ENCODE results near the gene SFMBT1. TPM values are rescaled to one million over a fixed set of nuclear protein-coding genes. Genes with fewer than 3 reads are reported as not detected.
"Not testable (repeated sequence)": the region's sequence is repeated elsewhere in the genome, so short reads cannot be mapped to it uniquely, and the experiment has no call there.

The SFMBT1 gene
- total RNA-seq, 1 donor: 7.5 TPM

DNA sequence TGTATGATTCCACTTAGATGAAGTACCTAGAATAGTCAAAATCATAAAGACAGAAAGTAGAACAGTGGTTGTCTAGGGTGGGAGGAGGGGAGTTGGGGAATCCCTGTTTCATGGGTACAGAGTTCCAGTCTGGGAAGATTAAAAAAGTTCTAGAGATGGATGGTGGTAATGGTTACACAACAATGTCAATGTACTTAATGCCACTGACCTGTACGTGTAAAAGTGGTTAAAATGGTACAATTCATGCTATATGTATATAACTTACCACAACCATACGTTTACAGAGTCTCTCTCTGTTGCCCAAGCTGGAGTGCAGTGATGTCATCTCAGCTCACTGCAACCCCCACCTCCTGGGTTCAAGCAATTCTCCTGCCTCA is 6.5 kb downstream of the SFMBT1 start:
- TF ChIP-seq, protein P1, sequence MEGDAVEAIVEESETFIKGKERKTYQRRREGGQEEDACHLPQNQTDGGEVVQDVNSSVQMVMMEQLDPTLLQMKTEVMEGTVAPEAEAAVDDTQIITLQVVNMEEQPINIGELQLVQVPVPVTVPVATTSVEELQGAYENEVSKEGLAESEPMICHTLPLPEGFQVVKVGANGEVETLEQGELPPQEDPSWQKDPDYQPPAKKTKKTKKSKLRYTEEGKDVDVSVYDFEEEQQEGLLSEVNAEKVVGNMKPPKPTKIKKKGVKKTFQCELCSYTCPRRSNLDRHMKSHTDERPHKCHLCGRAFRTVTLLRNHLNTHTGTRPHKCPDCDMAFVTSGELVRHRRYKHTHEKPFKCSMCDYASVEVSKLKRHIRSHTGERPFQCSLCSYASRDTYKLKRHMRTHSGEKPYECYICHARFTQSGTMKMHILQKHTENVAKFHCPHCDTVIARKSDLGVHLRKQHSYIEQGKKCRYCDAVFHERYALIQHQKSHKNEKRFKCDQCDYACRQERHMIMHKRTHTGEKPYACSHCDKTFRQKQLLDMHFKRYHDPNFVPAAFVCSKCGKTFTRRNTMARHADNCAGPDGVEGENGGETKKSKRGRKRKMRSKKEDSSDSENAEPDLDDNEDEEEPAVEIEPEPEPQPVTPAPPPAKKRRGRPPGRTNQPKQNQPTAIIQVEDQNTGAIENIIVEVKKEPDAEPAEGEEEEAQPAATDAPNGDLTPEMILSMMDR (IDR thresholded peaks at IDR 0.05; ENCODE audit: insufficient read depth, low read length): no peak
- H3K4me3 ChIP-seq (ENCODE audit: low read depth, low read length): no peak overlapping the region
- DNase-seq (ENCODE audit: low read depth): no peak

DNA sequence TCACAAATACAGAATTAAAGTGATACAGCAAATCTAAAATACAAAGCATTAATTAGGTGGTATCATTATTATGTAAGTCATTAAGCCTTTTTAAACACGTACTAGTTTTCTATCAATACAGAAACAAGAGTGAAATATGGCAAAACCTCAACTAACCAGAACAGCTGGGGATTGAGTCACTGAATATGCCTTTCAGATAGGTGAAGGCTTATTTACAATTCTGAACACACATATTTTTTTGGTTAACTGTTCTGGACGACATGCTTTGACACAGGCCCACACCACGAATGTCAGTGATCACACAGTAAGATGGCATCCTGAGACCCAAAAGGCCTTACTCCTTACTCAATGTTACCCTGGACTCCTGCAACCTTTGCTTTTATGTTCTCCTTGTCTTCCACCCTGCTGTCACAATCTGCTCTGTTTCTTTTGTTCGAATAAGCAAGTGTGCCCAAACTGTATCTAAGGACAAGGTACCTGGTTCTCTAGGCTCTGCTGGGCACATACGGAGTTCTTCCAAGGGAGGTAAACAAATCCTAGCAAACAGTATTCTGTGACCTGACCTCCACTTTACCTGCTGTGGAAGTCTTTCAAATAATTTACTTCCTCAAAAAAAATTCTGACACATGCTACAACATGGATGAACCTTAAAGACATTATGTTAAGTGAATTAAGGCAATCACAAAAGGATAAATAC is 7.0 kb downstream of the SFMBT1 start:
- TF ChIP-seq, protein P1 (IDR thresholded peaks at IDR 0.05; ENCODE audit: insufficient read depth, low read length): no peak
- no peak for DNase-seq (ENCODE audit: low read depth)
- no peak overlapping the region for H3K4me3 ChIP-seq (ENCODE audit: low read depth, low read length)

DNA sequence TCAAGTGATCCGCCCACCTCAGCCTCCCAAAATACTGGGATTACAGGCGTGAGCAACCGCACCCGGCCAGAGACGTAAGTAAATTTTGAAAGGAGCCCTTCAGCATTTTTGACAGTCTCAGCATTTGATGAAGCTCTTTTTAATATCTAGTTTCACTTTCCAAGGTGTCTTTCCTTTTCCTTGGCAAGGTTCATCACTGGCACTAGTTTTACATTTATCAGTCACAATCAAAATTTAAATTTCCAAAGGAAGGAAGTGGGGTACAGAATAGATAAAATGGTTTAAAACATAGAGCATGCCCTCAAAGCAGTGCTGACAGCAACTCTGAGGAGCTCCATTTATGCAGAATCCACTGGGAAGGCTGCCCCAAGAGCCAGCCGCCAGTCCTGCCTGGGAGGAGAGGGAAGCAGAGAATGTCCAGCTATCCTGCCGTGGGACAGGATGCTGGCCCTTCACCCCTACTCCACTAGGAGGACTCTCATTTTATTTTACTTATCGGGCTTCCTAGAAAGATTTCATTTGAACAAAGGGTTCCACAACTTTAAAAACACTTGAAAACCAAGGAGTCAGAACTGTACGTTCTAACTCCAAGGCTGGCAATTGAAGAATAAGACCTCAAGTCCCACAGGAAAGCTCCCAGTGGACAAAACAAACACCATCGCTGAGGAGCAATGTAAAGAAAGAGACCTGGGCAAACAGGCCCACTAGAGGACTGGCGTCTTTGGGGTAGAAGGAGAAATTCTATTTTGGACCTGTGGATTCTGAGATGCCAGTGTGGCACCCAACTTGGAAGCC is 9.9 kb downstream of the SFMBT1 start:
- H3K4me3 ChIP-seq (ENCODE audit: low read depth, low read length): no peak overlapping the region
- DNase-seq (ENCODE audit: low read depth): no peak
- TF ChIP-seq, protein P1 (IDR thresholded peaks at IDR 0.05; ENCODE audit: insufficient read depth, low read length): no peak

DNA sequence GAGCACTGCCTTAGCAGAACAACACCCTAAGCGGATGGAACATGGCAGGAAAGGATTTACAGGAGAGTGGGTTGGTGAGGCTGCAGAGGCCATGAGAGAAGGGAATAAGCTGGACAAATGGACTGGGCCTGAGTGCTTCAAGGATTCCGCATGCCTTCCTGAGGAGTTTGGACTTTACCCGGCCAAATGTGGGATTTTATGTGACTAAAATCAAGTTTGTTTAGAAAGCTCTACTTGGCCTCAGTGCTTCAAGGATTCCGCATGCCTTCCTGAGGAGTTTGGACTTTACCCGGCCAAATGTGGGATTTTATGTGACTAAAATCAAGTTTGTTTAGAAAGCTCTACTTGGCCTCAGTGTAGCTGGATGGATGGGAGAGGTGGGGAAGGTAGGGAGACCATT is 10.9 kb downstream of the SFMBT1 start:
- DNase-seq (ENCODE audit: low read depth); H3K4me3 ChIP-seq (ENCODE audit: low read depth, low read length): not testable (repeated sequence)

DNA sequence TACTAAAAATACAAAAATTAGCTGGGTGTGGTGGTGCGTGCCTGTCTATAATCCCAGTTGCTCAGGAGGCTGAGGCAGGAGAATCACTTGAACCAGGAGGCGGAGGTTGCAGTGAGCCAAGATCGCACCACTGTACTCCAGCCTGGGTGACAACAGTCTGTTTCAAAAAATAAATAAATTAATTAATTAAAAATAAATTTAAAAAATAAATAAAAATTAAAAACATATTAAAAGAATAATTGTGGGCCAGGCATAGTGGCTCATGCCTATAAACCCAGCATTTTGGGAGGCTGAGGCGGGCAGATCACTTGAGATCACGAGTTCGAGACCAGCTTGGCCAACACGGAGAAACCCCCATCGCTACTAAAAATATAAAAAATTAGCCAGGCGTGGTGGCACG is 11.5 kb downstream of the SFMBT1 start:
- not testable (repeated sequence) for DNase-seq (ENCODE audit: low read depth); H3K4me3 ChIP-seq (ENCODE audit: low read depth, low read length)

DNA sequence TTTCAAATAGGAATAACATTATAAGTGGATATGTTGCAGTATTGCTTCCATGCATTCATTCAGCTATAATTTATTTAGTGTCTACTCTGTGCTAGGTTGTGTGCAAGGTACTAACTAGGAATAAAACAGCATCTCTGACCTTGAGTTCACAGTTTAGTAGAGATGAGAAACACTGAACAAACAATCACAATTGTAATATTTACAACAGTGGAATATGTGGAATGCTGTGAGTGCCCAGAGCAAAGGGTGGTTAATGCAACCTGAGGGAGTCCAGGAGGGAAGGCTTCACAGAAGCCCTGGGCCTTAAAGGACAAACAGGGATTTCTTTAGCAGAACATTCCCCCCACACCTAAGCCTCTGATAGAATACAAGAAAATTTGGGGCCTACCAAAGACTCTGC is 13.3 kb downstream of the SFMBT1 start:
- TF ChIP-seq, protein P1 (IDR thresholded peaks at IDR 0.05; ENCODE audit: insufficient read depth, low read length): no peak
- H3K4me3 ChIP-seq (ENCODE audit: low read depth, low read length): no peak overlapping the region
- no peak for DNase-seq (ENCODE audit: low read depth)

DNA sequence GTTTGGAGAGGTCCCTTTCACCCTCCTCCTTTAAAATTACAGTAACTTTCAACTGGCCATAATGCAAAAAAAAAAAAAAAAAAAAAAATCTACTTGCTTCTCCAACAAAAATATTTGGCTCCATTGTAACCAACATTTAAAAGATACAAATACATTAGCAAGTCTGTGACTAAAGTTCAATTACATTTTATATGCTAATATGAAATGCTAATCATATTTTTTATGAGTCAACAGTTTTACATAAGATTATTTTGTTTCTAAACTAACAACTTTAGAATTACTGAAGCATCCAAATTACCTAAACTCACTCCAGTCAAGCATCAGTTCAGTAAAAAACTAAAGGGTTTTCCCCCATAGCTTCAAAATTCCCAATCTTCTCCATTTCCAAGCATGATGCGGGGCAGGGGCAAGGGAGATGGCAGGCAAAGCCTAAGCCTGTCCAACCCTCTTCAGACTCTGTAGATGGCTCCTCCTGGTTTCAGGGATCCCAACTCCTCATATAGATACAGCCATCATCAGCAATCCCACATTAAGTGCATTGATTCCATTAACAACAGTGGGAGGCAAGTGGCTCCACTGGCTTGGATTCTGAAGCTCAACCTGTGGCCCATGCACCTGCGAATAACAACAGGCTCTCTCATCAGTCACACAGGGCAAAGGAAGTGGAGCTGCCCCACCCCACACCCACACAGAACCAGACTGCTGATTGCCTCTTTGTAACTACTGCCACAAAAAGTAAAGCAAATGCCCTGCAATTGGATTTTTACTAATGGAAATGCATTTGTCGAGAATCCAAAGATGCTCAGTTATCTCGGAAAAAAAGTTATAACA is 15.0 kb downstream of the SFMBT1 start:
- no peak overlapping the region for H3K4me3 ChIP-seq (ENCODE audit: low read depth, low read length)
- TF ChIP-seq, protein P1 (IDR thresholded peaks at IDR 0.05; ENCODE audit: insufficient read depth, low read length): no peak
- no peak for DNase-seq (ENCODE audit: low read depth)

Data from fibroblast of the aortic adventitia (primary cell).